H9 (cell line): ENCODE data around the gene SNAPC2. TPM values are rescaled to one million over a fixed set of nuclear protein-coding genes. Genes with fewer than 3 reads are reported as not detected.

ENCODE experiments used
- DNase-seq: peaks from one replicate; pipeline ENCODE4 v3.0.0-alpha.2; 2017
- H2AFZ ChIP-seq: one replicate; pipeline ENCODE4 v1.6.1; 2013; ENCODE audit warnings: mild to moderate bottlenecking, low read length, control low read depth, moderate library complexity
- H2AK5ac ChIP-seq: 2 replicates; pipeline ENCODE4 v1.6.1; 2013; ENCODE audit warnings: low read length, control low read depth, mixed read lengths; ENCODE audit not compliant: insufficient read length
- H2BK120ac ChIP-seq: one replicate; pipeline ENCODE4 v1.6.1; 2013; ENCODE audit warnings: low read depth, mild to moderate bottlenecking, low read length, control low read depth, inconsistent platforms; ENCODE audit not compliant: poor library complexity, severe bottlenecking
- H2BK12ac ChIP-seq: 2 replicates; pipeline ENCODE4 v1.6.1; 2013; ENCODE audit warnings: low read length, control low read depth, mixed read lengths, low read depth; ENCODE audit not compliant: insufficient read length
- H2BK15ac ChIP-seq: 2 replicates; pipeline ENCODE4 v1.6.1; 2013; ENCODE audit warnings: low read depth, low read length, control low read depth
- H2BK20ac ChIP-seq: one replicate; pipeline ENCODE4 v1.6.1; 2013; ENCODE audit warnings: low read depth, mild to moderate bottlenecking, low read length, control low read depth, inconsistent platforms; ENCODE audit not compliant: poor library complexity, severe bottlenecking
- H2BK5ac ChIP-seq: 2 replicates; pipeline ENCODE4 v1.6.1; 2013; ENCODE audit warnings: low read length, control low read depth, mixed read lengths; ENCODE audit not compliant: insufficient read length
- H3K14ac ChIP-seq: 2 replicates; pipeline ENCODE4 v1.6.1; 2013; ENCODE audit warnings: low read length, control low read depth; ENCODE audit not compliant: insufficient read depth
- H3K18ac ChIP-seq: 2 replicates; pipeline ENCODE4 v1.6.1; 2013; ENCODE audit warnings: low read depth, mild to moderate bottlenecking, mixed read lengths, low read length, control low read depth; ENCODE audit not compliant: insufficient read length
- H3K23ac ChIP-seq: 2 replicates; pipeline ENCODE4 v1.6.1; 2013; ENCODE audit warnings: low read length, control low read depth, mixed read lengths, low read depth; ENCODE audit not compliant: insufficient read length
- H3K23me2 ChIP-seq: 2 replicates; pipeline ENCODE4 v1.6.1; 2013; ENCODE audit warnings: low read depth, mild to moderate bottlenecking, mixed read lengths, low read length, control low read depth; ENCODE audit not compliant: insufficient read length, poor library complexity, severe bottlenecking
- H3K27ac ChIP-seq: 2 replicates; pipeline ENCODE4 v1.5.1; 2013; ENCODE audit warnings: low read length, control low read depth, mixed read lengths, low read depth; ENCODE audit not compliant: insufficient read length
- H3K27me3 ChIP-seq: 2 replicates; pipeline ENCODE4 v1.6.1; 2013; ENCODE audit warnings: low read length, control low read depth, inconsistent platforms; ENCODE audit not compliant: insufficient read depth
- H3K4ac ChIP-seq: 2 replicates; pipeline ENCODE4 v1.6.1; 2013; ENCODE audit warnings: low read depth, mild to moderate bottlenecking, control low read depth, inconsistent platforms, low read length, moderate library complexity
- H3K4me1 ChIP-seq: 2 replicates; pipeline ENCODE4 v1.6.1; 2013; ENCODE audit warnings: low read length, control low read depth, inconsistent platforms; ENCODE audit not compliant: insufficient read depth
- H3K4me2 ChIP-seq: 2 replicates; pipeline ENCODE4 v1.6.1; 2013; ENCODE audit warnings: low read length, control low read depth, mixed read lengths; ENCODE audit not compliant: insufficient read length, insufficient read depth
- H3K56ac ChIP-seq: 2 replicates; pipeline ENCODE4 v1.6.1; 2013; ENCODE audit warnings: low read depth, mild to moderate bottlenecking, mixed read lengths, low read length, control low read depth; ENCODE audit not compliant: insufficient read length
- H3K79me1 ChIP-seq: 2 replicates; pipeline ENCODE4 v1.6.1; 2013; ENCODE audit warnings: low read depth, mild to moderate bottlenecking, moderate library complexity, low read length, control low read depth, inconsistent platforms; ENCODE audit not compliant: insufficient read depth, poor library complexity, severe bottlenecking
- H3K79me2 ChIP-seq: 2 replicates; pipeline ENCODE4 v1.6.1; 2013; ENCODE audit warnings: low read length, control low read depth, inconsistent platforms; ENCODE audit not compliant: insufficient read depth
- H3K9ac ChIP-seq: 2 replicates; pipeline ENCODE4 v1.6.1; 2013; ENCODE audit warnings: low read length, control low read depth, mixed read lengths; ENCODE audit not compliant: insufficient read length; ENCODE audit errors: extremely low read depth
- H3K9me3 ChIP-seq: one replicate; pipeline ENCODE4 v1.6.1; 2013; ENCODE audit warnings: low read depth, low read length, inconsistent platforms; ENCODE audit not compliant: control insufficient read depth
- H3T11ph ChIP-seq: one replicate; pipeline ENCODE4 v1.6.1; 2013; ENCODE audit warnings: mild to moderate bottlenecking, low read length, control low read depth, inconsistent platforms
- H4K20me1 ChIP-seq: one replicate; pipeline ENCODE4 v1.6.1; 2013; ENCODE audit not compliant: control insufficient read depth, insufficient read length, insufficient read depth
- H4K5ac ChIP-seq: 2 replicates; pipeline ENCODE4 v1.6.1; 2013; ENCODE audit warnings: low read depth, mild to moderate bottlenecking, mixed read lengths, low read length, control low read depth; ENCODE audit not compliant: insufficient read length
- H4K8ac ChIP-seq: replicated peaks from 2 replicates; pipeline ENCODE4 v1.6.1; 2013; ENCODE audit warnings: low read length, control low read depth, mixed read lengths, low read depth; ENCODE audit not compliant: insufficient read length
- H4K91ac ChIP-seq: 2 replicates; pipeline ENCODE4 v1.6.1; 2013; ENCODE audit warnings: low read depth, mild to moderate bottlenecking, moderate library complexity, mixed read lengths, low read length, control low read depth; ENCODE audit not compliant: insufficient read length
- H3K27ac Mint-ChIP-seq, 3 experiments: 2 replicates in 2 of 3; 3 replicates in 1 of 3; pipeline ENCODE4 v1.8.0; 2020 to 2021; ENCODE audit warnings: mixed read lengths in 3 of 3, mild to moderate bottlenecking in 1 of 3, moderate library complexity in 1 of 3
- H3K27me3 Mint-ChIP-seq: 2 replicates; pipeline ENCODE4 v1.8.0; 2021; ENCODE audit warnings: low read depth, mild to moderate bottlenecking, moderate library complexity, mixed read lengths
- H3K36me3 Mint-ChIP-seq, 3 experiments: 2 replicates in 2 of 3; 3 replicates in 1 of 3; pipeline ENCODE4 v1.8.0; 2020 to 2021; ENCODE audit warnings: low read depth in 3 of 3, mixed read lengths in 3 of 3; ENCODE audit not compliant: insufficient read depth in 1 of 3
- H3K4me1 Mint-ChIP-seq, 2 experiments: 2 replicates each; pipeline ENCODE4 v1.8.0; 2020; ENCODE audit warnings: mixed read lengths in 2 of 2
- H3K4me3 Mint-ChIP-seq, 2 experiments: 2 replicates in 1 of 2; 3 replicates in 1 of 2; pipeline ENCODE4 v1.8.0; 2020 to 2021; ENCODE audit warnings: mild to moderate bottlenecking in 2 of 2, mixed read lengths in 2 of 2, moderate library complexity in 1 of 2
- H3K9me3 Mint-ChIP-seq, 2 experiments: 2 replicates in 1 of 2; 3 replicates in 1 of 2; pipeline ENCODE4 v1.8.0; 2020; ENCODE audit warnings: mild to moderate bottlenecking in 2 of 2, mixed read lengths in 2 of 2, moderate library complexity in 1 of 2
- WGBS: extraction: QIAGEN DNeasy Blood & Tissue Kit; methylation state at CpG from one replicate; pipeline ENCODE4 v1.1.7; 2013; ENCODE audit warnings: missing lambda C conversion rate, low lambda C conversion rate, mixed read lengths; ENCODE audit not compliant: insufficient read length; ENCODE audit errors: extremely low coverage; 5-methylcytosine and 5-hydroxymethylcytosine counted together
- total RNA-seq: library from RNA; stranded (reverse); gene quantifications from 2 replicates; pipeline ENCODE4 v1.2.1, GENCODE V29; 2021
- TF ChIP-seq, protein P1 (sequence below): fragments of 200-600 bp; sonication (generic); conservative IDR thresholded peaks from 3 replicates; pipeline ENCODE4 v1.8.0; 2021; ENCODE audit warnings: antibody characterized with exemption, mild to moderate bottlenecking

The SNAPC2 gene
- total RNA-seq, 1 experiment from 2014 or later = 17.8 TPM

DNA sequence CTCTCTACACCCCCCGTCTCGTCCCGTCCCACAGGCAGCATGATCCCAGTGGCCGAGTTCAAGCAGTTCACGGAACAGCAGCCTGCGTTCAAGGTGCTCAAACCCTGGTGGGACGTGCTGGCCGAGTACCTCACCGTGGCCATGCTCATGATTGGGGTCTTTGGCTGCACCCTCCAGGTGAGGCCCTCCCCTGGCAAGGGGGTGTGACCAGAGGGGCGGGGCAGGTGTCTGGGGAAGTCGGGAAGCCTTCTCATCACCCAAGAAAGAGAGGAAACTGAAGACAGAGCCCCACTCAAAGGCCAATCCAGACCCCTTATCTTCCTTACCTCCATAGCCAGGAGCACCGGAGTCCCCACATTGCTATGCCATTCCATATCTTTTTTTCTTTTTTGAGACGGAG is 24.6 kb upstream of the SNAPC2 start:
- Histone ChIP-seq H3K79me1 (no peaks in the 10 kb centered on the region), H2BK15ac (no peak overlapping the region), H3K9ac (no peak overlapping the region), H3K27ac (no peak overlapping the region), H4K8ac (no peak overlapping the region), H3K4me1 (no peaks in the 10 kb centered on the region), H3T11ph (no peak overlapping the region), H3K27me3 (no peaks in the 10 kb centered on the region), H2BK20ac (no peak overlapping the region), H4K5ac (no peak overlapping the region), H3K56ac (no peak overlapping the region), H2BK5ac (no peak overlapping the region), H4K91ac (no peak overlapping the region), H2BK120ac (no peak overlapping the region), H3K18ac (no peak overlapping the region), H2BK12ac (no peak overlapping the region), H3K14ac (no peak overlapping the region), H2AFZ (no peak overlapping the region), H3K23me2 (no peaks in the 10 kb centered on the region), H3K4ac (no peak overlapping the region), H3K23ac (no peak overlapping the region), H4K20me1 (no peaks in the 10 kb centered on the region), H3K9me3 (no peaks in the 10 kb centered on the region), H3K79me2 (no peaks in the 10 kb centered on the region; the same call in 1 of the 2 replicates), H3K4me2 (no peak overlapping the region), H2AK5ac (no peak overlapping the region)
- Mint-ChIP-seq H3K9me3 (no peaks in the 10 kb centered on the region), H3K4me1 (peaks cover 0 to 6% of the 10 kb centered on the region in 2 experiments; a peak in 2 of 4 replicates), H3K27ac (no peak overlapping the region), H3K27me3 (peaks cover 2% of the 10 kb centered on the region), H3K36me3 (peaks cover 7 to 13% (median 11%) of the 10 kb centered on the region in 3 experiments; a peak in 6 of 7 replicates), H3K4me3 (no peak overlapping the region)
- TF ChIP-seq, protein P1, sequence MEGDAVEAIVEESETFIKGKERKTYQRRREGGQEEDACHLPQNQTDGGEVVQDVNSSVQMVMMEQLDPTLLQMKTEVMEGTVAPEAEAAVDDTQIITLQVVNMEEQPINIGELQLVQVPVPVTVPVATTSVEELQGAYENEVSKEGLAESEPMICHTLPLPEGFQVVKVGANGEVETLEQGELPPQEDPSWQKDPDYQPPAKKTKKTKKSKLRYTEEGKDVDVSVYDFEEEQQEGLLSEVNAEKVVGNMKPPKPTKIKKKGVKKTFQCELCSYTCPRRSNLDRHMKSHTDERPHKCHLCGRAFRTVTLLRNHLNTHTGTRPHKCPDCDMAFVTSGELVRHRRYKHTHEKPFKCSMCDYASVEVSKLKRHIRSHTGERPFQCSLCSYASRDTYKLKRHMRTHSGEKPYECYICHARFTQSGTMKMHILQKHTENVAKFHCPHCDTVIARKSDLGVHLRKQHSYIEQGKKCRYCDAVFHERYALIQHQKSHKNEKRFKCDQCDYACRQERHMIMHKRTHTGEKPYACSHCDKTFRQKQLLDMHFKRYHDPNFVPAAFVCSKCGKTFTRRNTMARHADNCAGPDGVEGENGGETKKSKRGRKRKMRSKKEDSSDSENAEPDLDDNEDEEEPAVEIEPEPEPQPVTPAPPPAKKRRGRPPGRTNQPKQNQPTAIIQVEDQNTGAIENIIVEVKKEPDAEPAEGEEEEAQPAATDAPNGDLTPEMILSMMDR = no peak
- no CpG with 5 or more reads among the region's 13 CpGs for WGBS
- DNase-seq = no peak
